Limb (tissue), 2 donors: ENCODE measurements around the gene AOPEP.

Source experiments
- DNase-seq, 2 donors: peaks; one replicate each; pipeline ENCODE4 v3.0.0-alpha.2; 2016; ENCODE audit errors: extremely low spot score in 2 of 2

The AOPEP gene

DNA sequence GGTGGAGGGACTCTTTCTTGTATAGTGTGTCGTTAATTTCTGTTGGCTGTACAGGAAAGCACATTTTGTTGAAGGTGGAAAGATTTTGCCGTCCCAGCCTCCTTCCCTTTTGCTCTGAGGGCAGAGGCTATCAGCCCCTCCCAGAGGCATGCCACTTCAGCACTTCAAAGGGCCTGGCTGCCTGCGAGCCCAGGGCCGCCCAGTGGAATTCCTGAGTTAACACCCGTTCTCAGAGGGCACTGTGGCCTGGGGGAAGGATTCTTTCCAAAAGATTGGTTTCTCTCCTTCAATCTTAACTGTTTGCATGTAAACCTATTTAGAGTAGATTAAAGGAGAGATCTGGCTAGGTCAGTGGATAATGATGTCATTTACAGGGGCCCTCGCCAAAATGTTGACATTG lies 352.4 kb downstream of the AOPEP start:
- no peak for DNase-seq

DNA sequence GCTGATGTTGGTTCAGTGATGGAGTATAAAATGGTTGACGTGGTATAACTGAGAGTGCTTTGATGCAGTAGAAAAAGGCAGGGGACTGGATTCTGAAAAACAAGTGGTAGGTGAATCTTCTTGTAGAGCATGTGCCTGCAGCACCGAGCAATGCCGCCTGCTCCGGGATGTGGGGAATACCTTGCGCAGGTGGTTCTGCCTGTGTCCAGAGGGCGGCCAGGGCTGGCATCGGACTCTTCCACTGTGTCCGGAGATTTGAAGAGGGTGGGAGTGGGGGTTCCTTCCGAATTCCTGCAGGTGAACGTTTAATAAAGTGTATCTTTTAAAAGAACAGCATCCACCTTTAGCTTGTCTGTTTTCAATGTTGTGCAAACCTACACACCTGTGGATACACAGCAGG lies 353.0 kb downstream of the AOPEP start:
- no peak for DNase-seq

DNA sequence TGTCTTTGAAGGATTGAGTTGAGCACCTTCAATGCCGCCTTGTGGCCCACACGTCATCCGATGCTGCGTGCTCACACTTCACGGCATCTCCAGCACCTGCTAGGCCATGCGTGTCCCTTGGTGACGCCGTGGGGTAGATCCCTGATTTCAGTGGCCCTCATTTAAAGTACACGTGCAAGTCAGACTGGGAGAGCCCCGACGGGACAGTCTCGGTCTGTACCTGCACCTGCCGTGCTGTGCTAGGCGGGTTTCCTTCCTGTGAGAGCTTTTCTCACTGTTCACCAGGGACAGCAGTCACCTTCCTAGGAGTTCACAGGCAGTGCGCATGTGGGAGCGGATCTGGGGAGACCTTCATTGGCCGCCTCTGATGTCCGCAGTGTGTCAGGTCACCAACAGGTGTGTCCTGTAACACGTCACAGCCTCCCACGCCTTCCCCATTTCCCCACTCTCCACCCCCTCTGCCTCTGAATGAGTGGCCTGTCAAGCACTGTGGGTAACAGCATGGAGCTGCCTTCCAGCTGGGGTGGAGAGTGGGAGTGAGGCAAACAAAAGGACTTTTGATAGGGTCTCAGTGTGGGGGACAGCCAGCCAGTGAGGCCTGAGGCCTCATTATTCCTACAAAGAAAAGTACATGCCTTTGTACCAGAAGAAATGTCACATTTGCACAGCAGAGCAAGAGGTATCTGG lies 354.6 kb downstream of the AOPEP start:
- no peak for DNase-seq

DNA sequence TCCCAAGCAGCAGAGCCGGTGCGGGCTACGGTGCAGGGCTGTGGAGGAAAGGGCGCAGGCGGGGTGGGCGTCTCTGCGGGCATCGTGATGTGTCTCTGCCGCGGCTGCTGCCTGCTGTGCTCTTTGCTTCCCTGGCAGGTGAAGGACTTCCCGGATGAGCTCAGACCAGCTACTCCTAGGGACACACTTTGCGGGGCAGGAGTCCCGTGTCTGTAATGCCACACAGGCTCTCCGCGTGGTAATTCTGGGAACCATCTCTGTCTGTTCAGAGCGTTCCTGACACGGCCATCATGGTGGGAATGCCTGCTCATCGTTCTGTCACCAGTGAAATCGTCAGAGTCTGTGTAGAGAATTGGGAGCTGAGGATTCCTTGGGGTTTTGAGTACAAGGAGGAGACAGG lies 355.5 kb downstream of the AOPEP start:
- no peak for DNase-seq

DNA sequence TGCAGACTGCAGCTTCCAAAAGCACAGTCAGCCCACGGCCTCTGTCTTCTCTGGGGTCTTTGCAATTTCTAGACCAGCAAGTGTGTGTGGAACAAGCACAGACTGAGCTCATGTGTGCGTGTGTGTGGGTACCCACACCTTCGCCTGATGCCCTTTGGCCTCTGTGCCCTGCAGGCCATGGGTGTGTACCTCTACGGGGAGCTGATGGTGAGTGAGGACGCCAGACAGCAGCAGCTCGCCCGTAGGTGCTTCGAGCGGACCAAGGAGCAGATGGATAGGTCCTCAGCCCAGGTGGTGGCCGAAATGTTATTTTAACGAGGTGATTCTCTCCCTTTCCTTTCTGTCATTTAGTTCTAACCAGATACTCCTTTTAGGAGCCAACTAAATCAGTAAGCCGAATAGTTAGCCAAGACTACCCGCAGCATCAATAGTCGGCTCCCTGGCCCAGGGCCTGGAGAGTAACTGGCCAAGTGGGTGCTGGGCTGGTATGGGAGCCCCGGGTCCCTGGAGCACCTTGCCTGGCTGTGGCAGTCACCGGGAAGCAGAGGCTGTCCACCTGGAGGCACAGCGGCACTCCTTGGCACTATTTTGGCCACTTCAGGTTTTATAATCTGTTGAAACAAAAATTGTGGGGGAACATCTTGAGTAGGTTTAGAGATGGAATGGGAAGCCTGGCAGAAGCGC lies 356.0 kb downstream of the AOPEP start:
- DNase-seq, result no peak

DNA sequence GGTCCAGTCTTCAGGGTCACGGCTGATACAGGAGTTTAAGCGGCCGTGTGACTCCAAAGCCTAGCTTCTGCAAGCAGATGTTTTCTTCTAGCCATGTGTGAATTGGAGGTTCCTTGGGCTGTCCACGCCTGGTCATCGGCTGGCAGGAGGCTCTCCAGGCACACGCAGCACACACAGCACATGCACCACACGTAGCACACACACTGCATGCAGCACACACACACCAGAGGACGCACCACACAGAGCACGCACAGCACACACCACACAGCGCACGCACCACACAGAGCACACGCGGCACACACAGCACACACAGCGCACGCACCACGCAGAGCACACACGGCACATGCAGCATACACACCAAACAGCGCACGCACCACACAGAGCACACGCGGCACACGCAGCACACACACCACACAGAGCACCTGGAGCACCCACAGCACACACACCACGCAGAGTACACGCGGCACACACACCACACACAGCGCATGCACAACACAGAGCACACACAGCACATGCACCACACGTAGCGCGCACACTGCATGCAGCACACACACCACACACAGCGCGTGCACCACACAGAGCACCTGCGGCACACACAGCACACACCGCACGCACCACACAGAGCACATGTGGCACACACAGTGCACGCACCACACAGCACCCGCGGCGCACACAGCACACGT lies 356.7 kb downstream of the AOPEP start:
- peak in 1 of 2 donors; percentile 26 for DNase-seq

DNA sequence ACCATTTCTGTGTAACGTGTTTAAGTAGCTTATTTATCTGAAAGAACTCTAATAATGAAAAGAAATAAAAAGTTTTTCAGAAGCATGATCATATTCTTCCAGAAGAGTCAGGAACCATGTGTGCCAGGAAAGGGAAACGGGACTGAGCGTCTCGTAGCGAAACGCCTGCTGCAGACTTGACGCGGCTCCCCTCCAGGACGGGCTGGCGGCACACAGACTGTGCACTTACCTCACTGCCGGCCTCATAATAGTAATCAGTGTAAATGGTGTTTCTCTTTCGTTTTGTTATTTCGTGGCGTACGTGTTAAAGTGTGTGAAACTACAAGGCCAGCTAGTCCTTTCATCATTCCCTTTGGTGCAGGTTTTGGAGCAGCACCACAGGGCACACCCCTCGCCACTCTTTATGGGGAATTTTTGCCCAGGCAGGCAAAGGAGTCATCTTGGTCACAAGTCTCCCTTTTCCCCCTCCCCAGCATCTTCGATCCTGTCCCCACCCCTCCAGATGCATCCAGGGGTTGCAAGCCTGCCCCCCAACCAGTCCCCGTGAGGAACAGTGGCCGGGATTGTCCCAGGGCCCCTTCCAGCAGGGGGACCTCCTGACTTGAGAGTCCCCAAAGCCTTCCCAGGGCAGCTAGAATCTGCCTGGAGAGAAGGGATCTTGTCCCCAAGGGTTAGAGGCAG lies 357.9 kb downstream of the AOPEP start:
- peak in 1 of 2 donors; percentile 31 for DNase-seq

DNA sequence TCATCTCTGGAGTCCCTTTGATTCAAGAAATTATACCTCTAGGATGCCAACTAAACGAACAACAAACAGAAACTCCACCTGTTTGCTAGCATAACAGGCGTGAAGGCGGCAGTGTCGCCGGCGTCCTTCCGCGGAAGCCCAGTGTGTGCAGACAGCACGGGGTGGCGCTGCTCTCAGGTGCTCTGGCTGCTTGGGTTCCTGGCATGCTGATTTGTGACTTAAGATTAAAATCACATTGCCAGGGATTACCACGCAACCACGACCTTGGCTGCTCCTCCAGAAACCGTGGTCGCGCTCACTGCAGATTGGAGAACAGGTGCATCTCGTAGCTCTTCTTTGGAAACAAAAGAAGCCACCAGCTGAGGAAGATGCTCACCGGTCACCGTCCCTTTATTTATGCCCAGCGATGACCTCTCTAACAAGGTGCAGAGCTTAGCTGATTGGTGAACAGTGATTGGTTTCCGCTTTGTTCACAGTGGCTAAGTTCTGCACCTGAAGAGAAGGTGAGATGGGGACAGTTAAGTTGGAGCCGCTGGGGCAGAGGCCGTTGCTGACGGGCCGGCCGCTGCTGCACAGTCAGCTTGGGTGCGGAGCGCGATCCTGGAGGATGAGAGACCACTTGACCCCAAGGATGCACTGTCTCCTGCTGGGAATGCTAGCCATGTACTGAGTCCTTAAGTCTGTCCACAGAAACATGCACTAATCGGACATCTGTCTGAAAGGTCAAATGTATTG lies 358.7 kb downstream of the AOPEP start:
- DNase-seq, result no peak

DNA sequence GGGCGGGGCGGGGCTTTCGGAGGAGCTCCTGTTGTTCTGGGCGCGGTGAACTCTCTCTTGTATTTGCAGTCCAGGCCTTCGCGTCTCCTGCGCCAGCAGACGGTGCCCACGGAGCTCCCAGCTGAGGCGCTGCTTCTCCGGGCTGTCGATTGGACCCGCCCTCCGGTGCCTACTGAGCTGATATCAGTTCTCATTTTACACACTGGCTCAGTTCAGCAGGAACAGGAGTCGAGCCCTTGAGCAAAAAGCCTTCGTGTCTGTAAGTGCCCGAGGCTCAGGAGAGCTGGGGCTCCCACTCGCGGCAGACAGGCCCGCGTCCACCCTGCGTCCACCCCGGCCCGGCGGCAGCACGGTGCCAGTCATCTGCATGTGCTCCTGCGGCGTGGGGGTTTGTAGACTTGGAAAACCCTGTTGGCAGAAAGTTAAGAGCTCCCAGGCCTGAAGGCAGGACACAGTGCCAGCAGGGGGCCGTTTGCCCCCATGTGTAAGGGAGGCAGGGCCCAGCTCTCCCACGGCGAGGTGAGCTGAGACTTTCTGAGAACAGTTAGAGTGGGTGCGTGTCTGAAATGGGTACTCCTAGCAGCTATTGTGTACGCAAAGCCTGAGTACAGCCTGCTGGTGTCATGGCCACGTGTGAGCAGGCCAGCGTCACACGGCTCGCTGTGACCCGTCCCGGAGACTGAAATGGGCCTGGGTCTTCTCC lies 359.5 kb downstream of the AOPEP start:
- peak in 1 of 2 donors; percentile 40 for DNase-seq

DNA sequence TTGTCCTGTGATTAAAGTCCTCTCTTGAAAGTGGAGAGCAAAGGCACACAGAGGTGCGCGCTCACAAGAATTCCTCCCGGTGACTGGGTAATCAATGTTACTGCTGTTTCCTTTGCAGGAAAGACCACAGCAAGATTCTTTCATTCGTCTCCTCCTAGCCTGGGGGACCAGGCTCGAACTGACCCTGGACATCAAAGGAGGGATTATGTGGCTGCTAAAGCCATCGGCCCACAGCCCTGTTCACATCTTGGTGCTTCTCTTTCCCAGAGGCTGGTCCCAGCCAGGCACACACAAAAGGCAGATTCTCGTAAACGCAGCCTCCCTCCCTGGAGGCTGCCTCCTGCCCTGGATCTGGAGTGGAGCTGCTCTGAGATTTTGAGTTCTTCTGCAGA lies 360.1 kb downstream of the AOPEP start:
- peak in 1 of 2 donors; percentile 33 for DNase-seq

DNA sequence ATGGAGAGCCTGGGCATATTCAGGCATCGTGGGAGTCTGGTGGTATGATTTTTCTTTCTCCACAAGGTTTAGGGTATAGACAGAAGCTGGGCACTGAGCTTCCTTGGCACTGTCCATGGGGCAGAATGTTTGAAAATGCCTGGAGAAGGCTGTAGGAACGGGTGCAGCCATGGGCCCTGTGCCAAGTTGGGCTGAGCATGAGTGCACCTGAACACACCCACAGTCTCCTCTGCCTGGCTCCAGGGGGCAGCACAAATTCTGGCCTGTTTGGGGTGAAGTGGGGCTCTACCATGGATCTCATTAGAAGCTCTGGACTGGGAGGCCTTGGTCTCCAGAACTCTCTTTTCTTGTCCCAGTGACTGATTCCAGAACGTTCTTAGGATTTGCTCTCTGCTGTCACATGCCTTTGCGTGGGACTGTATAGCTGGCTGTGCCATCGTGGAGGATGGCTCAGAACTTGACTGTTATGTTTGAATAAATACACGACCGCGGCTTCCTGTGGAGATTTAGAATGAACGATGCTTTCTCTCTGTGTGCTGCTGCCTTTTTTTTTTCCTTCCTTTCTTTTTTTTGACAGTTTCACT lies 361.3 kb downstream of the AOPEP start:
- no peak for DNase-seq

DNA sequence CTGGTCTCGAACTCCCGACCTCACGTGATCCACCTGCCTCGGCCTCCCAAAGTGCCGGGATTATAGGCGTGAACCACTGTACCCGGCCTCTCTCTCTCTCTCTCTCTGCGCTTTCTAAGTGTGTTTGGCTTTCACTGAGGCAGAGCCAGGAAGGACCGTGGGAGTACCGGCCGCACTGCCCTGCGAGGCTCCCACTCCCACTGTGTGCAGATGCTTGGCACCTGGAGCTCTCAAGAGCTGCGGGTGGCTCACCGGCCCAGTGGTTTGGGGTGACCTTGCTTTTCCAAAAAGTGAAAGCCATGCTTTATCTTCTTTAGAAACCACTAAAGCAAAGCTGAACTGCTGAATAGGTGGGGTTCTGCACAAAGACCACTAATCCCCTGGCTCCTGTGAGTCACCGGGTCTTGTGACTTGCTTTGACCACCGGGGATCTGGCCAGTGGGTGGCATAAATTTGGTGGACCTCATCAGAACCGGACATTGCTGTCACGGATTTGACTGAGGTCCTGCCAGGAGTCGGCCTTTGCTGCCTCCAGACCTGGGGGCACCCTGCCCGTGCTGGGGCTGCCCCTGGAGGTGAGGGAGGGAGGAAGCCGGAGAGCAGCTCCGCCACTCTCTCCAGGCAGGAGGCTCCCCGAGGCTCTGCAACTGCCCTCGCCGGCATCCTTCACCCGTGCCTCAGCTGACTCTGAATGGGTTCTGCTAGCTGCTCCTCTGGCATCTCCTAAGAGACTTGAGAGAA lies 362.1 kb downstream of the AOPEP start:
- DNase-seq, result no peak

DNA sequence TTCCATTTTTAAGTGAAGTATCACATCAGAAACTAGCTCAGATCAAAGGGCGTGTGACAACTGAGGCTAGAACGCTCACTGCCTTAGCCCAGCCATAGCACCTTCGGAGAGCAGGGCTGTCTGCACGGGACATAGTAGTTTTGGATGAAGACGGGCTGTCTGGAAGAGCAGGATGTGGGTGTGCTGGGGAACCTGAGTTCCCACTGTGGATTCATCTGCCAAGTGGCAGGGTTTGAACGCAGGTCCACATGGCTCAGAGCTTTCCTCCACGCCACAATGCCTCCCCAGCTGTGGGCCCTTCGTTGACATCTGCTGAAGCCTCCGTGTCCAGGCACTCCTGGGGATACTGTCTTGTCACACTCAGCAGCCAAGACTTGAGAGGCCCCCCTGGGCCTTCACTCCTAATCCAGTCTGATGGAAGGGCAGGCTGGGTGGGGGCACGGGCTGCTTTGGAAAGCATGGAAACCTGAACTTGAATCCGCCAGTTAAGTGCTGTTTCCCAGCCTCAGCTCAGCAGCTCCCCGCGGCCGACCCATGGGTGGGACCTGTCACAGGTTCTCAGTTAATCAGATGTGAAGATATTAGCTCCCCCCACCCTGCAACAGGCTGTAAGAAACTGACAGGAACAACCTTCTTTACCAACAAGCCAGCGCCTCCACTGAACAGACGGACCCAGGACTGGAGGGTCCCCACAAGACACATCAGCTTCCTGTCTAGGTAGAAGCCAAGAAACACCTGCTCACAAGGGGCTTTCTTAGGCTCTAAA lies 362.9 kb downstream of the AOPEP start:
- no peak for DNase-seq

DNA sequence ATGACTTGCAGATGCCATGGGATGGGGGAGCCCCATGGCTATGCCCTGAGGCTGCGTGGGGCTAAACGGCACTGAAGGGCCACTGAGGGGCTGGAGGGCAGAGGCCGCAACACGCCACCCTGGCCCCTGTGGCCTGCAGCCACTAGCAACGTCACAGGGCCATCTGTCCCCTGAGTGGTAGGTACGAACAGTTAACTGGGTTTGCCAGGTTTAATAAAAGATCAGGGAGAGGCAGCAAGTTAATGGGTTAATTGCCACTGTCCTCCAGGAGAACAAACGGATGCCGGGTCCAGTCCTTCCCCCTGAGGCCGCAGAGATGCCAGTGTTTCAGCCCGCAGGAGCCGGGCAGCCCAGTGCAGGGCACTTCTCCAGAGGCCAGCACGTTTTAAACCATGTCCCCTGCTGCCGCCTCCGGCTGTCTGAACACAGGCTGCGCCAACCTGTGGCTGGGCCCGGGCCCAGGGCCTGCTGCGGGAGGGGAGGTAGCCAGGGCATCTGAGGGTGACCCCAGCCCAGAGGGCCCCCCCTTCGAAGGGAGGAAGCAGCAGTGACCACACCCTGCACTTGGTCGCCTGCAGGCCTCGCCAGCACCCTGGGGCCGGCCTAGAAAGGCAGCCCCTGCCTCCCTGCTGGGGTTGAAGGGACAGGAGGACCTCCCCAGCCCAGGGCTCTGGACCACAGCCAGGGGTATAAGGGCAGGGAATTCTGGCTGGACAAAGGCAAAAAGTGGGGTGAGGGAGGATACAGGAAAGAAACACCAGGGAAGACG lies 363.7 kb downstream of the AOPEP start:
- no peak for DNase-seq

DNA sequence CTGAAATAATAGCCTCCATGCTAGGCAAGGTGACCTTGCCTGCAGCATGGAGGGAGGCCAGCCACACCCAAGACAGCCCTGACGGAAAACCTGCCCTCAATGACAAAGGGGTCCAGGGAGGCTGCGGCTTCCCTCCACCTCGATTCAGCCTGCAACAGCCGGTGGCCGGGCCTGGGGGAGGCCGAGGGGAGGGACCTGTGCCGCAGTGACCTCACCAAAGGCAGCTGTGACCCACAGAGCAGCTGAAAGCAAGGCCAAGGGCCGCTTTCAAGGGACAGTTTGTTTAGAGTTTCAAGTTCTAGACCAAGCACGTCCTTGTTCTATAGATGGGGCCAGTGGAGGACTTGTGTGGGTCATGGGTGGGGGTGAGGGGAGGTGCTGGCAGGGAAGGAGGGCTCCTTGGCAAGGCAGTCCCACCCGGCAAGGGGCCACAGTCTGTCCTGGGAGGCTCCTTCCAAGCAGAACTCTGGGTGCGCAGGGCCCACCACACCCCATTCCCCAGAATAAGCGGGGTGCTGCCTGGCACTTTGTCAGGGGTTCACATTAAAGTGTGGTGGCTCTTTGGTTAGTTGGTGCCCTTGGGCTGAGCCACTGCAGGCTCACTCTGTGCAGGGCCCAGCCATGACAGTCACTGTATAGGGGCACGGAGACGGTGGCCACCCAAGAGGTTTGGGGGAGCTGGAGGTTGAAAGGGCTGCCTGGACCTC lies 364.5 kb downstream of the AOPEP start:
- no peak for DNase-seq

DNA sequence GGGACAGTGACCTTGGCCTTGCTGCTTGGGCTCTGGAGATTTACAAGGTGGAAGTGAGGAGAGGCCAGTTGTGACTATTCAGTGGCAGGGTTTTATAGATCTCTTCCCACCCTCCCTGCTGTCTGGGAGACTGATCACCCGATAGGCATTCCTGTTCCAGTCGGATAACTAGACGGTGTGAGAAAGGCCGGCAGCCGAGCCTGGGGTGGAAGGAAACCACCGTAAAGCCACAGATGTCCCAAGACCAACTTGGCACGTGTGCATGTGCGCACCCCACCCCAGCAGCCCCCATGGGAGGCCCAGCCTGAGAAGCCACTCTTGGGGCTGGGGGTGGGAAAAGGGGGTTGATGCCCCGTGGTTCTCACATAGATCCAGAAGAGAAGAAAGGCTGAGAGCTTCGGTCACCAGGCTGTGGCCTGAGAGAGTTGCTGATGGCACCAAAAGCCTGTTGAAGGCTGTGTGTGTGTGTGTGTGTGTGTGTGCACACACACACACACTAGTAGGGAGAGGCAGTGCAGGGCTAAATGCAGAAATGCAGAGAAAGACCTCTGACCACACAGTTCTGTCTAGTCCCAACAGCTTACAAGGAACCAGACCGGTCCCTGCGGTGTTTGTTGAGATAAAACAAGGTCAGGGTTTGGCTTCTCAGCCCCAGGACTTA lies 365.2 kb downstream of the AOPEP start:
- no peak for DNase-seq
